Endothelial cell of hepatic sinusoid (primary cell): Measurements from ENCODE around the gene PAK1IP1.
"Not testable (repeated sequence)": the region's sequence is repeated elsewhere in the genome, so short reads cannot be mapped to it uniquely, and the experiment has no call there.

Experiments
- in situ Hi-C: cut with HindIII; loops from 2 replicates; pipeline ENCODE4 v1.10.0; 2017; ENCODE audit warnings: low sequenced_read_pairs

The PAK1IP1 gene

GRCh38 chr6:10740061-10740460, 45.3 kb downstream of the PAK1IP1 start:
- in situ Hi-C loops: no loop called here

GRCh38 chr6:10741643-10742042, 46.9 kb downstream of the PAK1IP1 start:
- in situ Hi-C loops: not testable (repeated sequence)

- in situ Hi-C loops: no loop called here
Observed at GRCh38 chr6:10742251-10742650, 47.5 kb downstream of the PAK1IP1 start.

GRCh38 chr6:10743515-10743914, 48.7 kb downstream of the PAK1IP1 start:
- in situ Hi-C loops: no loop called here

- in situ Hi-C loops: no loop called here
Observed at GRCh38 chr6:10745116-10745515, 50.3 kb downstream of the PAK1IP1 start.

GRCh38 chr6:10746915-10747250, 52.1 kb downstream of the PAK1IP1 start:
- in situ Hi-C loops: no loop called here

- in situ Hi-C loops: no loop called here
Observed at GRCh38 chr6:10747251-10747972, 52.6 kb downstream of the PAK1IP1 start, which contains the start of gene TMEM14B. TSS of gene TMEM14B (plus strand) at chr6:10747805. CDS start at chr6:10749246, 1,441 bp downstream.

GRCh38 chr6:10749734-10750133, 55.0 kb downstream of the PAK1IP1 start:
- in situ Hi-C loops: no loop called here

- in situ Hi-C loops: not testable (repeated sequence)
Observed at GRCh38 chr6:10750568-10750967, 55.8 kb downstream of the PAK1IP1 start.

GRCh38 chr6:10751757-10752156, 57.0 kb downstream of the PAK1IP1 start:
- in situ Hi-C loops: not testable (repeated sequence)

- in situ Hi-C loops: no loop called here
Observed at GRCh38 chr6:10756085-10756484, 61.3 kb downstream of the PAK1IP1 start.
